Measurements from ENCODE around the gene SEMA4B. TPM values are rescaled to one million over a fixed set of nuclear protein-coding genes. Genes with fewer than 3 reads are reported as not detected.
"Not testable (repeated sequence)": the region's sequence is repeated elsewhere in the genome, so short reads cannot be mapped to it uniquely, and the experiment has no call there.

The SEMA4B gene
- total and polyA plus RNA-seq, 10 donors: 16.4 to 90.0 (median 74.0) TPM

- TF ChIP-seq CTCF (IDR thresholded peaks at IDR 0.05 in 8 of 11, conservative IDR thresholded peaks at IDR 0.05 in 3 of 11) (no peak), POLR2A (IDR thresholded peaks at IDR 0.05) (no peak), POLR2AphosphoS5 (IDR thresholded peaks at IDR 0.05) (no peak)
- H3K4me1 ChIP-seq: peaks cover 14 to 94% (median 61%) of the 10 kb centered on the region in 6 donors
- H3K27me3 ChIP-seq (replicated peaks in 1 of 7): no peaks in the 10 kb centered on the region
- peak overlapping the region in 2 of 8 donors; percentile 53 to 93 for H3K27ac ChIP-seq
- H3K9me3 ChIP-seq: no peaks in the 10 kb centered on the region
- intact Hi-C loops (cut with DNase I; ENCODE audit: low total_unique reads): no loop called here
- peaks cover 0 to 4% (median 0%) of the 10 kb centered on the region in 6 donors for H3K36me3 ChIP-seq
- WGBS, 5 donors: 53 to 75% (median 65%) methylated on average over 2 of the region's 2 CpGs
- peak; percentile 8 for DNase-seq
- no peak overlapping the region for H3K4me3 ChIP-seq
Measured at GRCh38 chr15:90181776-90182175, 19.4 kb upstream of the SEMA4B start.

GRCh38 chr15:90184119-90184785 lies 16.9 kb upstream of the SEMA4B start:
- DNase-seq: peak; percentile 86
- Histone ChIP-seq H3K36me3 (peaks cover 0 to 4% (median 0%) of the 10 kb centered on the region in 6 donors), H3K27ac (peak overlapping the region; percentile 77 to 98 (median 92)), H3K4me3 (peak overlapping the region; percentile 58 to 92 (median 76)), H3K9me3 (no peaks in the 10 kb centered on the region), H3K4me1 (peaks cover 26 to 100% (median 73%) of the 10 kb centered on the region in 6 donors), H3K27me3 (replicated peaks in 1 of 7) (no peaks in the 10 kb centered on the region)
- 29 to 40% (median 36%) methylated on average over 15 to 27 of the region's 27 CpGs for WGBS, 5 donors
- TF ChIP-seq CTCF (IDR thresholded peaks at IDR 0.05 in 8 of 11, conservative IDR thresholded peaks at IDR 0.05 in 3 of 11) (peak in 1 of 11 experiments; percentile 8), POLR2AphosphoS5 (IDR thresholded peaks at IDR 0.05) (peak in 2 of 3 donors; percentile 43 to 83), POLR2A (IDR thresholded peaks at IDR 0.05) (peak in 1 of 3 donors; percentile 29)
- intact Hi-C loops (cut with DNase I; ENCODE audit: low total_unique reads): no loop called here

DNA sequence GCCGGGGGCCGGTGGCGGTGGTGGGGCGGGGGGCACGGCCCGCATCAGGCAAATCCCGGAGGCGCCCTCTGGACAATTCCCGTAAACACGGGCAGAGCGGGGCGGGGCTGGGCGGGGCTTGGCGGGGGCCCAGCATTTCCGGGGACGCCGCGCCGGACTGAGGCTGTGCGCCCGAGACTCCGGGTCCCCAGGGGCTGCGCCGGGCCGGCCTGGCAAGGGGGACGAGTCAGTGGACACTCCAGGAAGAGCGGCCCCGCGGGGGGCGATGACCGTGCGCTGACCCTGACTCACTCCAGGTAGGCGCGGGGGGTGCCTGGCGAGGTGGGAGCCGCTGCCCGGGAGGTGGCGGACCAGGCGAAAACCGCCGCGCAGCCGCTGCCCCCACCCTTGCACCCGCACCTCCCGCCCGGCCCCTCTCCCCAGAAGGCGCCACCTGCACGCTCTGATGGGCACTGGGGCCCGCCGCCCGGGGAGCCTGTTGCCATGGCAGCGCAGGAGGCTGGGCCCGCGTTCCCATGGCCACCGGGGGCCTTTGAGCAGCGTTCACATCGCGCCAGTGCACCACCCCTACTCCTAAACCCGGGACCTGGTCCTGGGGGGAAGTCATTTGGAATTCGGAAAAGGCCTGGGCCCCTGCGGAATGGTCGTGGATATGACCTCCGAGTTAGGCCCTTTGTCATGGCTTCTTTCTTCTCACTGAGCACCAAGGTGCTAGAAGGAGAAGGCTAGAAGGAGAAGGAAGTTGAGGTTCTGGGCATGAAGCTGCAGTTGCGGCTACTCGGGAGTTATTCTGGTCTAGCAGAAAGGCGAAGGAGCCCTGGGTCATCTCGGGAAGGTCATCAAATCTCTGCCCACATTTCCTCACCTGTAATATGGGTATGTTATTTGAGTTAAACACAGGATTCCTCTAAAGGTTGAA lies 16.1 kb upstream of the SEMA4B start:
- Histone ChIP-seq H3K27me3 (replicated peaks in 1 of 7) (no peaks in the 10 kb centered on the region), H3K9me3 (no peaks in the 10 kb centered on the region), H3K36me3 (peaks cover 0 to 4% (median 0%) of the 10 kb centered on the region in 6 donors), H3K4me3 (peak overlapping the region; percentile 58 to 92 (median 76)), H3K4me1 (peaks cover 29 to 100% (median 76%) of the 10 kb centered on the region in 6 donors), H3K27ac (peak overlapping the region; percentile 77 to 98 (median 92))
- WGBS, 5 donors: 5 to 24% (median 13%) methylated on average over 9 to 67 of the region's 67 CpGs
- peak; percentile 95 for DNase-seq
- TF ChIP-seq POLR2AphosphoS5 (IDR thresholded peaks at IDR 0.05): peak; percentile 63 to 85 (median 75)
- no peak for TF ChIP-seq POLR2A (IDR thresholded peaks at IDR 0.05)
- intact Hi-C loops (cut with DNase I; ENCODE audit: low total_unique reads): no loop called here

GRCh38 chr15:90187257-90187868 lies 13.8 kb upstream of the SEMA4B start:
- WGBS, 5 donors: 79 to 87% (median 85%) methylated on average over 7 to 8 of the region's 8 CpGs
- H3K27ac ChIP-seq: peak overlapping the region in 7 of 8 donors; percentile 37 to 98 (median 93)

DNA sequence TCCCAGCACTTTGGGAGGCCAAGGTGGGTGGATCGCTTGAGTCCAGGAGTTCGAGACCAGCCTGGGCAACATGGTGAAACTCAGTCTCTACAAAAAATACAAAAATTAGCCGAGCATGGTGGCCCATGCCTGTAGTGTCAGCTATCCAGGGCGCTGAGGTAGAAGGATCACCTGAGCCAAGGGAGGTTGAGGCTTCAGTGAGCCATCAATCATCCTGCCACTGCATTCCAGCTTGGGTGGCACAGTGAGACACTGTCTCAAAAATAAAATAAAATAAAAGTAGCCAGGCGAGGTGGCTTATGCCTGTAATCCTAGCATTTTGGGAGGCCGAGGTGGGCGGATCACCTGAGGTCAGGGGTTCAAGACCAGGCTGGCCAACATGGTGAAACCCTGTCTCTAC lies 13.1 kb upstream of the SEMA4B start:
- H3K36me3 ChIP-seq; H3K9me3 ChIP-seq; intact Hi-C loops (cut with DNase I; ENCODE audit: low total_unique reads); H3K27me3 ChIP-seq (replicated peaks in 1 of 7): not testable (repeated sequence)
- peak; percentile 30 for DNase-seq
- Histone ChIP-seq H3K4me3 (peak overlapping the region in 1 of 8 donors; percentile 15), H3K27ac (peak overlapping the region in 7 of 8 donors; percentile 36 to 98 (median 93)), H3K4me1 (peaks cover 54 to 100% (median 98%) of the 10 kb centered on the region in 6 donors)
- 90 to 97% (median 97%) methylated on average over 7 of the region's 7 CpGs for WGBS, 5 donors

More at GRCh38 chr15:90187257-90187868, 13.8 kb upstream of the SEMA4B start:
- H3K27me3 ChIP-seq (replicated peaks in 1 of 7): no peaks in the 10 kb centered on the region
- intact Hi-C loops (cut with DNase I; ENCODE audit: low total_unique reads): no loop called here
- H3K4me1 ChIP-seq: peaks cover 47 to 100% (median 95%) of the 10 kb centered on the region in 6 donors
- H3K4me3 ChIP-seq: peak overlapping the region in 2 of 8 donors; percentile 0 to 8
- TF ChIP-seq CTCF (IDR thresholded peaks at IDR 0.05 in 8 of 11, conservative IDR thresholded peaks at IDR 0.05 in 3 of 11) (no peak), POLR2AphosphoS5 (IDR thresholded peaks at IDR 0.05) (no peak), POLR2A (IDR thresholded peaks at IDR 0.05) (no peak)
- peak; percentile 33 for DNase-seq
- H3K9me3 ChIP-seq: no peaks in the 10 kb centered on the region
- peaks cover 0 to 4% (median 0%) of the 10 kb centered on the region in 6 donors for H3K36me3 ChIP-seq
